HPDE6-E6E7 (cell line): ENCODE measurements around the gene STAP2.

Experiments
- DNase-seq: peaks from one replicate; pipeline ENCODE4 v3.0.0; 2011; ENCODE audit warnings: missing footprints; ENCODE audit errors: extremely low spot score

STAP2 gene

GRCh38 chr19:4338441-4339355, at the start of gene STAP2:
TSS of gene STAP2 (minus strand) at chr19:4338827. CDS start at chr19:4338753, 74 bp downstream.
- DNase-seq: peak; percentile 86

- DNase-seq: no peak
These were observed 47.6 kb upstream of the STAP2 start for GRCh38 chr19:4386041-4386782.

- no peak for DNase-seq
These were observed 46.8 kb upstream of the STAP2 start for GRCh38 chr19:4385291-4386040.

GRCh38 chr19:4380254-4380727, 41.7 kb upstream of the STAP2 start:
- no peak for DNase-seq

- DNase-seq: peak; percentile 89
These were observed 41.0 kb upstream of the STAP2 start for GRCh38 chr19:4379383-4380253.

- no peak for DNase-seq
These were observed 40.3 kb upstream of the STAP2 start for GRCh38 chr19:4378886-4379285.

GRCh38 chr19:4376991-4377781, 38.6 kb upstream of the STAP2 start:
- DNase-seq: no peak

GRCh38 chr19:4376671-4376990, 38.0 kb upstream of the STAP2 start:
- no peak for DNase-seq

GRCh38 chr19:4376028-4376670, 37.5 kb upstream of the STAP2 start:
- no peak for DNase-seq

- DNase-seq: peak; percentile 58
These were observed 36.8 kb upstream of the STAP2 start for GRCh38 chr19:4375164-4376027.

GRCh38 chr19:4374498-4375163, 36.0 kb upstream of the STAP2 start:
- DNase-seq: peak; percentile 65

- no peak for DNase-seq
These were observed 35.2 kb upstream of the STAP2 start for GRCh38 chr19:4373601-4374497.

- DNase-seq: no peak
These were observed 34.4 kb upstream of the STAP2 start for GRCh38 chr19:4373013-4373367.

GRCh38 chr19:4372165-4373012, 33.8 kb upstream of the STAP2 start:
- no peak for DNase-seq

GRCh38 chr19:4371247-4372164, 32.9 kb upstream of the STAP2 start:
- no peak for DNase-seq
